ENCODE results near the gene SNRNP48. TPM values are rescaled to one million over a fixed set of nuclear protein-coding genes. Genes with fewer than 3 reads are reported as not detected.

Gene SNRNP48
- polyA plus RNA-seq, 1 of the 3 experiments (the other 2 are of a cell fraction) = 5.7 TPM

DNA sequence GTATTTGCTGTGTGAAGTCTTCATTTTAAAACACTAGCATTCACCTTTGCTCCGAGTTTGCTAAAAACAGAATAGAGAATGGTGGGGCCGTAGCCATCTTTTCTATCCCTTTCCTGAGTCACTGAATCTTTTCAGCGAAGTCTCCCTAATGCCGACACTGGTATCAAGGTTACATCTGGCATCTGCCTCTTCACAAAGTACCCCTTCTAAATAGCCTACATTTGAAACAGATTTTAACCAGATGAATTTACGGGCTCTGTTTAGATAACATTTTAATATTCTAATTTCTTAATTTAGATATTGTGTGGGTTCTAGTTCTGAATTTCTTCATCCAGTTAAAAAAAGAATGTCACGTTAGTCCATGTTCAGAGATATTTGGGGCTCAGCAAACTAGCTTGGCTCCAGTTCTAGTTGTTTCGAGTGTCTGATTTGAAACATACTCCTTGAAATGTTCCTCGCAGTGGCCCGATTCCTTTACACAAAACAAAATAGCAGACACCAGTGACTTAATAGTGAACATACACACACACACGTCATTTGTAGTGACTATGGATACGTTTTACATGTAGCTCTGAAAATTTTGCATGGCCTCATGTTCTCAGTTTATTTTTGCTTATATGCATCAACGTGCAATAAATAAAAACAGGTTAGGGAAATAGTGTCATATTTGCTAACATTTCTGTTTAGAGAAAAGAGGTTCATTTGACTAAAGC, 33.4 kb upstream of the SNRNP48 start:
- H3K27ac ChIP-seq (ENCODE audit: low read depth in 2 of 2, low read length in 1 of 2) = no peak overlapping the region
- WGBS (ENCODE audit: low lambda C conversion rate) = 25% methylated on average over 12 of the region's 12 CpGs
- no peak overlapping the region for H3K4me2 ChIP-seq
- H3F3A ChIP-seq (replicated peaks; ENCODE audit: insufficient read depth) = no peaks in the 10 kb centered on the region
- TF ChIP-seq, protein P1, sequence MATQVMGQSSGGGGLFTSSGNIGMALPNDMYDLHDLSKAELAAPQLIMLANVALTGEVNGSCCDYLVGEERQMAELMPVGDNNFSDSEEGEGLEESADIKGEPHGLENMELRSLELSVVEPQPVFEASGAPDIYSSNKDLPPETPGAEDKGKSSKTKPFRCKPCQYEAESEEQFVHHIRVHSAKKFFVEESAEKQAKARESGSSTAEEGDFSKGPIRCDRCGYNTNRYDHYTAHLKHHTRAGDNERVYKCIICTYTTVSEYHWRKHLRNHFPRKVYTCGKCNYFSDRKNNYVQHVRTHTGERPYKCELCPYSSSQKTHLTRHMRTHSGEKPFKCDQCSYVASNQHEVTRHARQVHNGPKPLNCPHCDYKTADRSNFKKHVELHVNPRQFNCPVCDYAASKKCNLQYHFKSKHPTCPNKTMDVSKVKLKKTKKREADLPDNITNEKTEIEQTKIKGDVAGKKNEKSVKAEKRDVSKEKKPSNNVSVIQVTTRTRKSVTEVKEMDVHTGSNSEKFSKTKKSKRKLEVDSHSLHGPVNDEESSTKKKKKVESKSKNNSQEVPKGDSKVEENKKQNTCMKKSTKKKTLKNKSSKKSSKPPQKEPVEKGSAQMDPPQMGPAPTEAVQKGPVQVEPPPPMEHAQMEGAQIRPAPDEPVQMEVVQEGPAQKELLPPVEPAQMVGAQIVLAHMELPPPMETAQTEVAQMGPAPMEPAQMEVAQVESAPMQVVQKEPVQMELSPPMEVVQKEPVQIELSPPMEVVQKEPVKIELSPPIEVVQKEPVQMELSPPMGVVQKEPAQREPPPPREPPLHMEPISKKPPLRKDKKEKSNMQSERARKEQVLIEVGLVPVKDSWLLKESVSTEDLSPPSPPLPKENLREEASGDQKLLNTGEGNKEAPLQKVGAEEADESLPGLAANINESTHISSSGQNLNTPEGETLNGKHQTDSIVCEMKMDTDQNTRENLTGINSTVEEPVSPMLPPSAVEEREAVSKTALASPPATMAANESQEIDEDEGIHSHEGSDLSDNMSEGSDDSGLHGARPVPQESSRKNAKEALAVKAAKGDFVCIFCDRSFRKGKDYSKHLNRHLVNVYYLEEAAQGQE (IDR thresholded peaks at IDR 0.05; ENCODE audit: low read depth, low read length) = no peak
- TF ChIP-seq FOSL2 (IDR thresholded peaks at IDR 0.05; ENCODE audit: borderline replicate concordance, low read depth) = no peak
- TF ChIP-seq, protein P2, sequence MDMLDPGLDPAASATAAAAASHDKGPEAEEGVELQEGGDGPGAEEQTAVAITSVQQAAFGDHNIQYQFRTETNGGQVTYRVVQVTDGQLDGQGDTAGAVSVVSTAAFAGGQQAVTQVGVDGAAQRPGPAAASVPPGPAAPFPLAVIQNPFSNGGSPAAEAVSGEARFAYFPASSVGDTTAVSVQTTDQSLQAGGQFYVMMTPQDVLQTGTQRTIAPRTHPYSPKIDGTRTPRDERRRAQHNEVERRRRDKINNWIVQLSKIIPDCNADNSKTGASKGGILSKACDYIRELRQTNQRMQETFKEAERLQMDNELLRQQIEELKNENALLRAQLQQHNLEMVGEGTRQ (IDR thresholded peaks at IDR 0.05; ENCODE audit: borderline replicate concordance, low read depth, low read length) = no peak
- no peak for TF ChIP-seq RAD21 (IDR thresholded peaks at IDR 0.05; ENCODE audit: low read length)
- TF ChIP-seq YY1 (IDR thresholded peaks at IDR 0.05; ENCODE audit: low read depth) = no peak
- TF ChIP-seq IRF3 (IDR thresholded peaks at IDR 0.05; ENCODE audit: low read depth, low read length) = no peak
- TF ChIP-seq MEF2A (IDR thresholded peaks at IDR 0.05; ENCODE audit: borderline replicate concordance, low read depth) = no peak
- no peak for TF ChIP-seq PBX3 (IDR thresholded peaks at IDR 0.05)
- no peak for TF ChIP-seq GATA2 (CRISPR knock-in tag; IDR thresholded peaks at IDR 0.05)
- no peak for TF ChIP-seq TEAD4 (IDR thresholded peaks at IDR 0.05; ENCODE audit: borderline replicate concordance, insufficient read depth)
- TF ChIP-seq SMC3 (IDR thresholded peaks at IDR 0.05; ENCODE audit: low read depth, low read length) = no peak
- TF ChIP-seq ELF1 (IDR thresholded peaks at IDR 0.05) = no peak
- TF ChIP-seq FOXM1 (IDR thresholded peaks at IDR 0.05; ENCODE audit: low read depth) = no peak
- no peak for TF ChIP-seq CHD2 (IDR thresholded peaks at IDR 0.05; ENCODE audit: low read length, partially characterized antibody)
- no peak for TF ChIP-seq TCF12 (IDR thresholded peaks at IDR 0.05)
- TF ChIP-seq POLR2AphosphoS5 (IDR thresholded peaks at IDR 0.05; ENCODE audit: low read depth, low read length) = no peak
- no peak for TF ChIP-seq GABPA (IDR thresholded peaks at IDR 0.05; ENCODE audit: low read depth)
- no peak for TF ChIP-seq EP300 (IDR thresholded peaks at IDR 0.05; ENCODE audit: borderline replicate concordance in 1 of 2, low read depth in 1 of 2, low read length in 1 of 2)
- POLR2A ChIA-PET = no interaction called here
- H3K36me3 ChIP-seq (replicated peaks in 1 of 2; ENCODE audit: control insufficient read depth in 1 of 2, insufficient read depth in 2 of 2, low read length in 1 of 2) = no peaks in the 10 kb centered on the region
- no peak overlapping the region for H3K4me3 ChIP-seq (ENCODE audit: low read depth in 2 of 2, low read length in 1 of 2)
- H3K4me1 ChIP-seq (ENCODE audit: control insufficient read depth in 1 of 2, insufficient read depth in 2 of 2, low read depth in 1 of 2, low read length in 1 of 2) = no peaks in the 10 kb centered on the region; a peak in 1 of 4 replicates
- no peak for DNase-seq
- CTCF ChIA-PET = interaction anchor here (0.8 kb wide), 1 partner anchor 10 kb away, joined by 3 read pairs; no protein-coding TSS in a partner anchor
- H3K27me3 ChIP-seq (ENCODE audit: insufficient read depth) = peaks cover 70% of the 10 kb centered on the region
- H3K79me2 ChIP-seq (ENCODE audit: insufficient read depth) = no peaks in the 10 kb centered on the region
- H3K9ac ChIP-seq = no peak overlapping the region
- no peak overlapping the region for H2AFZ ChIP-seq (ENCODE audit: low read depth)
- H3K9me2 ChIP-seq = no peaks in the 10 kb centered on the region
- no peaks in the 10 kb centered on the region for H3K9me3 ChIP-seq
- no peaks in the 10 kb centered on the region for H4K20me1 ChIP-seq (ENCODE audit: insufficient read depth)

Data from SK-N-SH (cell line).